ENCODE measurements around the gene KRTAP10-7.
"Not testable (repeated sequence)": the region's sequence is repeated elsewhere in the genome, so short reads cannot be mapped to it uniquely, and the experiment has no call there.

KRTAP10-7 gene

DNA sequence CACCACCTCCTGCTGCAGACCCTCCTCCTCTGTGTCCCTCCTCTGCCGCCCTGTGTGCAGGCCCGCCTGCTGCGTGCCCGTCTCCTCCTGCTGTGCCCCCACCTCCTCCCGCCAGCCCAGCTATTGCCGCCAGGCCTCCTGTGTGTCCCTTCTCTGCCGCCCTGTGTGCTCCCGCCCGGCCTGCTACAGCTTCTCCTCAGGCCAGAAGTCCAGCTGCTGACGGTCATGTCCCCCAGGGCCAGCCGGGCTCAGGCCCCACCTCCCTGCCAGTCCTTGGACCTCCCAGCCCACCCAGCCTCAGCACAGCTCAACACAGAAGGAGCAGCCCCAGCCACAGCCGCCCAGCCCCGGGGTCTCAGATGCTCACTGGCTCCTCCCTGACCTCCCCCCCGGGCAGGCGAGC lies 27.4 kb downstream of the KRTAP10-7 start:
- in situ Hi-C loops (cut with MboI; ENCODE audit: low sequenced_read_pairs) = not testable (repeated sequence)

DNA sequence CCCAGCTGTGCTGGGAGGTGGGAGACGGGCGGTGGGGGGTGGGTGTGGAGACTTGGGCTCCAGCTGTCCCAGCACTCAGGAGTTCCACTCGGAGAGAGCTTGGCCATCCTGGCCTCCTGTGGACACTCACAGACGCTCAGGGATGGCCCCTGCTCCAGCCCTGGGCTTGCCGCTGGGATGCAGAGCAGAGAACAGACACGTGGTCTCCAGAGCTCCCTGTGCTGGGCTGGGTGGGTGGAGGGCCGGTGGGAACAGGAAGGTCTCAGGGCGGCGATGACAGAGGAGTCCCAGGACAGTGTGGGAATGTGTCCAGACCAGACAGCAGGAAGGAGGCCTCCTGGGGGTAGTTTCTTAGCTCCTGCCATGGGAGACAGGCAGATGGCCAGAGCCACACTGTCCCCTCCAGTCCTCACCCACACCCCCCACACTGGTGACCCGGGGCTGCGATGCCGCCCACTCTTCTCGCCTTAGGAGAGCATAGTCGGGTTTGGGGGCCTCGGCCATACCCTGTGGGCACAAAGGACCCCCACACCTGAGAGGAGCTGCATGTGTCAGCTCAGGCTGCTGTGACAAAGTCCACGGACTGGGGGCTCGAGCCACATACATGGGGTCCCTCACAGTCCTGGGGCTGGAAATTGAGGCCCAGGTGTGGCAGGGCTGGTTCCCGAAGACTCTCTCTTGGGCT lies 28.5 kb downstream of the KRTAP10-7 start:
- in situ Hi-C loops (cut with MboI; ENCODE audit: low sequenced_read_pairs) = no loop called here

DNA sequence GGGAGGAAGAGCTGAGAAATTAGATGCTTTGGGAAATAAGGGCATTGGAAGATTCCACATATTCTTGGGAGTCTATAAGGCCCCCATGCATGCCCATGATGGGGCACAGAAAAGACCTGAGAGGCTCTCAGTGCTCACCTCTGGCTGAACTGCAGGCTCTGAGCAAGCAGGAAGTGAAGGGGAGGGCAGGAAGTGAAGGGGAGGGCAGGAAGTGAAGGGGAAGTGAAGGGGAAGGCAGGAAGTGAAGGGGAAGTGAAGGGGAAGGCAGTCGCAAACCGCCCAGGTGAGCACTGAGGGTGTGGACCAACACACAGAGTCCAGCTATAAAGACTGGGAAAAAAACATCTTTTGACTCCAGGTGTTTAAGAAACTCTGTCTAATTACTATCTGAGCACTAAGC lies 30.0 kb downstream of the KRTAP10-7 start:
- in situ Hi-C loops (cut with MboI; ENCODE audit: low sequenced_read_pairs) = no loop called here

DNA sequence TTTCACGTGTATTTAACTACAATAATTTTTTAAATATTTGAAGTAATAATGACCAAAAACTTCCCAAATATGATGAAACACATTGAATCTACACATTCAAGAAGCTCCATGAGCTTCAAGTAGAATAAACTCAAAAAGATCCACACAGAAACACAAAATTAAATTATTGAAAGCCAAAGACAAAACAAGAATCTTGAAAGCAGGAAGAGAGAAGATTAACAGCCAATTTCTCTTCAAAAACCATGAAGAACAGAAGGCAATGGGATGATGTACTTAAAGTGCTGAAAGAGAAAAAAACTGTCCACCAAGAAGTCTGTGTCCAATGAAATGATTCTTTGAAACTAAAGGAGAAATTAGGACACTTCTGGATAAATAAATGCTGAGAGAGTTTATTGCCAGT lies 31.7 kb downstream of the KRTAP10-7 start:
- in situ Hi-C loops (cut with MboI; ENCODE audit: low sequenced_read_pairs) = no loop called here

DNA sequence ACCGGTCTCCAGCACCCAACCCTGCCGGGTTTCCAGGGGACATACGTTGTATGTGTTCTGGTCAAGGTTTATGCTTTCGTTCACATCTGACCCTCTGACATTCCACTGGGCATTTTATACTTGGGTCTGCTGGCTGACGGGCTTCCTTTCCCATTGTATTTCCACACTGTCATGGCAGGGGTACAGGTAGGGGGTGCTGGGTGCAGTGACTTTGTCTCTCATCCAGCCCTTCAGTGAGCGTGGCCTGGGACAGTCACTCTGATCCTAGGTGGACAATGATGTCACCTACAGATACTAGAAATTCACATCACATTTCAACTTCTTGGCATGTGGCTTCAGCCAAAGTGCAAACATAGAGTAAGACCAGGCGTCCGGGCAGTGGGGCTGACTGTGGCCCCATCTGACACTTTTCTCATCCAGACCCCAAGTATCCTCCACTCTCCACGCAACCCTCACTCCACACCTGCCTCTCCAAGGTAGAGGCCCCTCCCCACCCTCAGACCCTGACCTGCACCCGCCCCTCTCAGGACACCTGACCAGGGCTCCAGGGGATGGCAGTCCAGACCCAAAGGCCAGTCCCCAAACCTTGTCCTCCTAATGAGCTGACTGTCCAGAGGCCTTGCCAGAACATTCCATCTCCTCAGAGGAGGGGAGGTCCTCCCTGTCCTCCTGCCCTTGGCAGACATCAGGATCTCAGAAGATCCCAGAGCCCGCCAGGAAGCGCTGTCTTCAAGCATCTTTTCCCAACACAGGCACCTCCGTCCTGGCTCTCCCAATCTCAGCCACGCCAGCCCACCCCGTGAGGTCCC lies 36.0 kb downstream of the KRTAP10-7 start:
- in situ Hi-C loops (cut with MboI; ENCODE audit: low sequenced_read_pairs) = no loop called here

DNA sequence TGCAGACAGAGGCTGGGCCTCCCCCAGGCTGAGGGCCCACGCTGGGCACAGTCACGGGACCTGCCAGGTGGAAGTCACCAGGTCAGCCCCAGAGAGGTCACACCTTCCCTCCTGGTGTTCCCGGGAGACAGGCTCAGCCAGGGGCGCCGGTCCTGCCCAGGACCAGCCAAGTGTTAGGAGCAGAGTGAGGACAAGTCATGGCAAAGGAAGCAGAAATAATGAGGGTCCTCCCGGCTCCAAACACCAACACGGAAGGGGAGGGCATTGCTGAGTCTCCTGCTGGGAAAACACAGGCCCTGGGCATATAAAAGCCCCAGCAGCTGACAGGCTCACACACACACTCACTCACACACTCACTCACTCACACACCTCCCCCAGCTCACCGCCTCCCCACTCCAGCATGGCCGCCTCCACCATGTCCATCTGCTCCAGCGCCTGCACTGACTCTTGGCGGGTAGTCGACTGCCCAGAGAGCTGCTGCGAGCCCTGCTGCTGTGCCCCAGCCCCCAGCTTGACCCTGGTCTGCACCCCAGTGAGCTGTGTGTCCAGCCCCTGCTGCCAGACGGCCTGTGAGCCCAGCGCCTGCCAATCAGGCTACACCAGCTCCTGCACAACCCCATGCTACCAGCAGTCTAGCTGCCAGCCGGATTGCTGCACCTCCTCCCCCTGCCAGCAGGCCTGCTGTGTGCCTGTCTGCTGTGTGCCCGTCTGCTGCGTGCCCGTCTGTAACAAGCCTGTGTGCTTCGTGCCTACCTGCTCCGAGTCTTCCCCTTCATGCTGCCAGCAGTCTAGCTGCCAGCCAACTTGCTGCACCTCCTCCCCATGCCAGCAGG lies 36.8 kb downstream of the KRTAP10-7 start, which contains the start of gene KRTAP10-10:
Gene KRTAP10-10, plus strand, starts transcription at position 339 of the 833 bp plus-strand sequence. Its CDS starts 62 bp downstream, at position 401.
- in situ Hi-C loops (cut with MboI; ENCODE audit: low sequenced_read_pairs) = no loop called here

DNA sequence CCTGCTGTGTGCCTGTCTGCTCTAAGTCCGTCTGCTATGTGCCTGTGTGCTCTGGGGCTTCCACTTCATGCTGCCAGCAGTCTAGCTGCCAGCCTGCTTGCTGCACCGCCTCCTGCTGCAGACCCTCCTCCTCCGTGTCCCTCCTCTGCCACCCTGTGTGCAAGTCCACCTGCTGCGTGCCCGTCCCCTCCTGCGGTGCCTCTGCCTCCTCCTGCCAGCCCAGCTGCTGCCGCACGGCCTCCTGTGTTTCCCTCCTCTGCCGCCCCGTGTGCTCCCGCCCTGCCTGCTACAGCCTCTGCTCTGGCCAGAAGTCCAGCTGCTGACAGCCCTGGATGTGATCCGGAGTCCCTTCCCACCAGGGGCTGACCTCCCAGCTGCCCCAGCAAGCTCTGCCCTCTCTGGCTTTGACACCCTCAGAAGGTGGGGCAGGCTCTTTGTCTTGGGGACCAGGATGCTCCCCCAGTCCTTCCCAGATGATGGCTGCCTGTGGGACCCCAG lies 37.5 kb downstream of the KRTAP10-7 start:
- in situ Hi-C loops (cut with MboI; ENCODE audit: low sequenced_read_pairs) = not testable (repeated sequence)

DNA sequence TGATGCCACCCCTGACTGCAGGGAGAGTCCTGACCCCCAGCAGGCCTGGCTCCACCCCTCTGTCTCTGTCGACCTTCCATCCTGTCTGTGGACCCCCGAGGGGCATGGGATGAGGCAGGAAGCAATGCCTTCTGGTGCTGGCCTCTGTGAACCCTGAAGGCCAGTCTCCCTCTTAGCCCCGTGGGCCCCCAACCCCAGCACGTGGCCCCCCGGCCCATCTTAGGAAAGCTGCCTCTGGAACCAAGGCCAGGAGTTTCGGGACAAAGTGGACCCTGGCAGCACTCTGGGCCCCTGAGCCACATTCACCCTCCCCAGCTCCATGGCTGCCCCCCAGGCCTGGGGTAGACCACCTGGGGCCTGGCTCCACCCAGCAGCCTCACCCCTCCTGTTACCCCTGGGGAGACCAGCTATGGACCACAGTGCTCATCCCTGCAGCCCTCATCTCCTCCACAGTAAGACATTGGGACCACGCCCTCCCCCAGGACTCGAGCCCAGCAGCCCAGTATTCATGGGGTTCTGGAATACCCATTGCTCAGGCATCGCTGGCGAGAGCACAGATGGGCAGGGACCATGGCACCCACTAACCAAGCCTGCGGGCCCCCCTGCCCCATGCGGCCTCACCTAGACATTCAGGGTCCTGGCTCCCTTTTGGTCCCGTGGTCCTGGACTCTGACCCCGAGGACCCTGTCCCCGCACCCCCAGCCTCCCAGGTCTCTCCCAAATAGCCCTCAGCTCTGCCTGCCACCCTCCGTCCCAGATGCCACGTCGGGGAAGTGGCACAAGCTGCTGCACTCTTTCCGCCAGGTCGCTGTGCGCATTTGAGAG lies 38.3 kb downstream of the KRTAP10-7 start:
- in situ Hi-C loops (cut with MboI; ENCODE audit: low sequenced_read_pairs) = not testable (repeated sequence)

DNA sequence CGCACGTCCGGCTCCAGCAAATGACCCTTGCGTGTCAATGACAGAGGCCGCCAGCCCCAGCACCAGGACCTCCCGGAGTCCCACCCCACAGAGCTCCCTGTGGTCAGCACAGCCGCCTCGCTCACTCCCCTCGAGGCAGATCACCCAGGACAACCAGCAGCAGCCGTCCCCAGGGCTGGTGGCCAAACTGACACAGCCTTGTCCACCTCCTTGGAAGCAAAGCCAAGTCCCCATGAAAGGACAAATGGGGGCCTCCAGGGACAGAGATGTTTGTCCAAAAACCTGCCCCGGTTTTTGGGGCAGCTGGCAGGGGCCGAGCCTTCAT lies 38.9 kb downstream of the KRTAP10-7 start:
- in situ Hi-C loops (cut with MboI; ENCODE audit: low sequenced_read_pairs) = no loop called here

DNA sequence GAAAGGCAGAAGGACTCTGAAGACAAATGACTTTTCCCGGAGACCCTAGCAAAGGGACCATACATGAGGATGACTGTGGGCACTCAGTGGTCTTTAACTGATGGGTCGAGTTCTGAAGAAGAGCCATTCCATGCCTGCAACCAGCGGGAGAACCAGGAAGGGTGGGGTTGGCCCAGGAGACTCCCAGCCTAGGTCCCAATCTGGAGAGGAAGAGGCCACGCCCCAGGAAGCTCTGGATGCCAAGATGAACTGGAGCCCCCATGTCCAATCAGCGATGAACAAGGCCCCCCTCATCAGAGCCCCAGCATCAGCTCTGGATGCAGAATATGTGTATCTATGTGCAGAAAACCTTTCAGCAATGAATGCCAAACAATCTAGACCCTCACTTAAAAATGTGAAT lies 40.4 kb downstream of the KRTAP10-7 start:
- in situ Hi-C loops (cut with MboI; ENCODE audit: low sequenced_read_pairs) = no loop called here

DNA sequence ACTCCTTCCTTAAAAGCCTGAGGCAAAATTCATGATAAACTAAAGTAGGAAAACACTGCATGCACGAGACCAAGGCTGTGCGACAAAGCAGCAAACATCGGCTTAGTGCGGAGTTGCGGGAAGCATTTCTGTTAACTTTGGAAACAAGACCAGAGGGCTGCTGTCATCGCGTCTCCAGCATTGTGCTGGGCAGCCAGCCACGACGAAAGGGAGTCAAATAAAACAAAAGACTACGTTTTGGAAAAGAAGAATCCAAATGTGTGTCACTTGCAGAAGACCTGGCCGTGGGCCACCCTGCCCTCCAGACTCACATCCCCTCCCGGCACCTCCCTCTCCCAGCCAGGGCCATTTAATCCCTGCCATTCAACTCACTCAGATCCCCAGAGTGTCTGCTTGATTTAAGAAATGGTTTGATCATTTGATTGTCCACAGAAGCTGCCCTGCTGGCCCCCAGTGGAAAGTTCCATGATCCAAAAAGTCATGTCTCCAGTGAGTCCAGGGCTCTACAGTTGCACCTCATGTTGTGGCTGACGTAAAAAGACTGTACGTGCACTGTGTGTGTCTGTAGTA lies 43.4 kb downstream of the KRTAP10-7 start:
- in situ Hi-C loops (cut with MboI; ENCODE audit: low sequenced_read_pairs) = no loop called here

DNA sequence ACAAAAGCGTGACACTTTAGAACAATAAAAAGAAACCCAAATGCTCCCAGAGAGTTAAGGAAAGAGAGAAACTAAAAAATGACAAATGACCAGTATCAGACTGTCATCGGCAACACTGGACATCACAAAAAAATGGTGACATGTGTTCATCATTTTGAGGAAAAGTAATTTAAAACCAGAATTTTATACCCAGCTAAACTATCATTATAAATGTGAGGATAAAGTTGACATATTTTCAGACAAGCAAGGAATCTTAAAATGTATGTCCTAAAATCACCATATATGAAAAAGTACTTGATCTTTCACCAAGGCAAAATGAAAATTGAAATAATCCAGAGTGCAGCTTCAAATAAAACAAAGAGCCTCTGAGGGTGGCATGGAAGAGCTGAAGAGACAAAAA lies 44.5 kb downstream of the KRTAP10-7 start:
- in situ Hi-C loops (cut with MboI; ENCODE audit: low sequenced_read_pairs) = no loop called here

DNA sequence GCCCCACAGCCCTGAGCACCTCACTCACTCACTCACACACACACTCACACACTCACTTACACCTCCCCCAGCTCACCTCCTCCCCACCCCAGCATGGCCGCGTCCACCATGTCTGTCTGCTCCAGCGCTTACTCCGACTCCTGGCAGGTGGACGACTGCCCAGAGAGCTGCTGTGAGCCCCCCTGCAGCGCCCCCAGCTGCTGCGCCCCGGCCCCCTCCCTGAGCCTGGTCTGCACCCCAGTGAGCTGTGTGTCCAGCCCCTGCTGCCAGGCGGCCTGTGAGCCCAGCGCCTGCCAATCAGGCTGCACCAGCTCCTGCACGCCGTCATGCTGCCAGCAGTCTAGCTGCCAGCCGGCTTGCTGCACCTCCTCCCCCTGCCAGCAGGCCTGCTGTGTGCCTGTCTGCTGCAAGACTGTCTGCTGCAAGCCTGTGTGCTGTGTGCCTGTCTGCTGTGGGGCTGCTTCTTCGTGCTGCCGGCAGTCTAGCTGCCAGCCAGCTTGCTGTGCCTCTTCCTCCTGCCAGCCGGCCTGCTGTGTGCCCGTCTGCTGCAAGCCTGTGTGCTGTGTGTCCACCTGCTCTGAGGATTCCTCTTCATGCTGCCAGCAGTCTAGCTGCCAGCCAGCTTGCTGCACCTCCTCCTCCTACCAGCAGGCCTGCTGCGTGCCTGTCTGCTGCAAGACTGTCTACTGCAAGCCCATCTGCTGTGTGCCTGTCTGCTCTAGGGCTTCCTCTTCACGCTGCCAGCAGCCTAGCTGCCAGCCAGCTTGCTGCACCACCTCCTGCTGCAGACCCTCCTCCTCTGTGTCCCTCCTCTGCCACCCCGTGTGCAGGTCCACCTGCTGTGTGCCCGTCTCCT lies 46.2 kb downstream of the KRTAP10-7 start, which contains the start of gene KRTAP10-11:
Gene KRTAP10-11, plus strand, starts transcription at position 49 of the 856 bp plus-strand sequence. Its CDS starts 45 bp downstream, at position 94.
- in situ Hi-C loops (cut with MboI; ENCODE audit: low sequenced_read_pairs) = not testable (repeated sequence)

DNA sequence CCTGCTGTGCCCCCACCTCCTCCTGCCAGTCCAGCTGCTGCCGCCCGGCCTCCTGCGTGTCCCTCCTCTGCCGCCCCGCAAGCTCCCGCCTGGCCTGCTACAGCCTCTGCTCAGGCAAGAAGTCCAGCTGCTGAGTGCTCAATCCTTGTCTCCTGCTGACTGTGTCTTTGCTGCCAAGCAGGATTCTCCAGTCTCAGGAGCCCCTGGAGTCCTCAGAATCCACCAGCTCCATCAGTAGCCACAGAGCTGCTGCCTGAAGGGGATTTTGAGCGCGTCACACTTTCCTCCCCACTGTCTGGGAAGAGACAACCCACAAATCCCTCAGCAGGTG lies 46.8 kb downstream of the KRTAP10-7 start:
- in situ Hi-C loops (cut with MboI; ENCODE audit: low sequenced_read_pairs) = no loop called here

DNA sequence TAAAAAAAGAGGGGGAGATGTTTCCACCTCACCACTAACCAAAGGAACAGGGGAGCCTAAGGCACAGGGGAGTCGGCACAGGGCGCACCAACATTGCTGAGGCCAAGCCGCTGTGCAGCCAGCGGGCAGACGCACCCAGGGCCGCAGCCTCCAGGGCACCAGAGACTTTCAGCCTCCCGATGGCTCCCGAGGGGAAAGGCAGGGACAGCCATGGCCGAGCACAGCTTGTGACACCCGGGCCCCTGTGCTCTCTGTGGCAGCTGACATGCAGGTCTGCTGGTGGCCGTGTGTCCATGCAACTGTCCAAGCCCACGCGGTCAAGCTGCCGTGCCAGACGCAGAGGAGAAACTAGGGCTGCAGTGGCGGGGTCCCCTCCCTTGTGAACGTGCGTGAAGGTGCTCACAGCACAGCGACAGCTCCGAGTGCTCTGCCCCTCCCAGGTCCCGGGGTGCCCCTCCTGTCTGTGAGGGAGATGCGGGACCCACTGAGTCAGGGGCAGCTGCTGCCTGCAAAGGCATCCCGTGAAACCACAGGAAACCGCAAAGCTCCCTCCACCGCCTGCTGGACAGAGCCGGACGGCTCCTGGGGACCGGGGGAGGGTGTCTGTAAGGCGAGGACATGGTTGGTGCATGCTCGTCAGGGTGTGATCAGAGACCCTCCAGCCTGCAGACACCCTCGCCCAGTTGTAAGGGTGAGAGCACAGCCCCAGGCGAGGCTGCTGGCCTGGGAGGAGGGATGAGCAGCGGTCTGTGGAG lies 48.3 kb downstream of the KRTAP10-7 start:
- in situ Hi-C loops (cut with MboI; ENCODE audit: low sequenced_read_pairs) = no loop called here

DNA sequence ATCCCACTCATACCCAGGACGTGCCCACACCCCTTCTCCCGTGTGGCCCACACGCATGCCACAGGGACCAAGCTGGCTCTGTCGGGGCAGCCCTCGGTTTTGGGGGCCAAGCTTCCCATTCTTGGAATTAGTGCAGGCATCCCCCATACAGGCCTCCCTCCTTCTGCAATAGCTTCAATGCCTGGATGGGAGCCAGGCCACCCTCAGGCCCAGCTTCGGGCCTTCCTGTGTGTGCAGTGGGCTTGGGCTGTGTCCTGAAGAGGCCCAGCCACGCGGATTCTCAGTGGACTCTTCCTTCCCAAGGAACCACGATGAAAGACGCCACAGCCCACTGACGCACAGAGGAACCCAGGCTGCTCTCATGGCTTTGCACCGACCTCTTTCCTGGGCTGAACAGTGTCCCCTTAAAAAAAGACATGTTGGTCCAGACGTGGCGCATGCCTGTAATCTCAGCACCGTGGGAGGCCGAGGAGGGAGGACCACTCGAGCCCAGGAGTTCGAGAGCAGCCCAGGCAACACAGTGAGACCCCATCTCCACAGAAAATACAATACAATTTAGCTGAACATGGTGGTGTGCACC lies 49.2 kb downstream of the KRTAP10-7 start:
- in situ Hi-C loops (cut with MboI; ENCODE audit: low sequenced_read_pairs) = no loop called here

DNA sequence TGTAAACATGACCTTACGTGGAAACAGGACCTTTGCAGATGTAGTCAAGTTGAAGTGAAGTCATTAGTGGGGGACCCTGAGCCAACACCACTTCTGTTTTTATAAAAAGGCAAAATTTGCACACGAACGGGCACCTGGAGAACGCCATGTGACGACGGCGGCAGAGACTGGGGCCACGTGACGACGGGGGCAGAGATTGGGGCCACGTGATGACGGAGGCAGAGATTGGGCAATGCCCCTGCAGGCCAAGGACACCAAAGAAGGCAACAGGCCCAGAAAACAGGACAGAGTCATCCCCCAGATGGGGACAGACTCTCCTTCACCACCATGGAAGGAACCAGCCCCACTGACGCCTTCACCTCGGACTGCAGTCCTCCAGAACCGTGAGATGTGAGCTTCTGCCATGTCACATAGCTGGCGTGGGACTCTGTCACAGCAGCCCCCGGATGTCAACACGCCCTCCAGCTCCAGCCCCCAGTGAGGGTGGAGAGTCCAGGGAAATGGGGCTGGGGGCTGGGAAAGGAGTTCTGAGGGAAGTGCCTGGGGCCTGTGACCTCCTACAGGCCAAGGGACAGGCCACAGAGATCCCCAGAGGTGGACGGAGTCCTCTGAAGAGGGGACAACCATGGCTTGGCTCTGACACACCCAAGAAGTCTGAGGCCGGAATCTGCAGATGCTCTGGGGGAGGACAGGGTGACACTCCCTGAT lies 50.0 kb downstream of the KRTAP10-7 start:
- in situ Hi-C loops (cut with MboI; ENCODE audit: low sequenced_read_pairs) = no loop called here

All from hTERT RPE-1 (cell line).